Measurements from ENCODE around the gene GRIK3.

- TF ChIP-seq CTCF (IDR thresholded peaks at IDR 0.05; ENCODE audit: insufficient read depth, low read length) (no peak), POLR2AphosphoS5 (IDR thresholded peaks at IDR 0.05; ENCODE audit: low read depth) (no peak), REST (IDR thresholded peaks at IDR 0.05; ENCODE audit: insufficient replicate concordance, low read depth) (no peak), GABPA (IDR thresholded peaks at IDR 0.05; ENCODE audit: low read depth) (no peak), SPI1 (IDR thresholded peaks at IDR 0.05; ENCODE audit: borderline replicate concordance, low read depth) (no peak)
Measured at GRCh38 chr1:36941316-36941978, 92.9 kb downstream of the GRIK3 start.
